COLO829 (cell line): ENCODE measurements around the gene MAB21L3.
A peak's percentile ranks its signal among the peaks of the same experiment; 100 is the strongest.
"Not testable (repeated sequence)": the region's sequence is repeated elsewhere in the genome, so short reads cannot be mapped to it uniquely, and the experiment has no call there.

Experiments
- DNase-seq: peaks from one replicate; pipeline ENCODE4 v3.0.0; 2012; ENCODE audit warnings: low spot score

The MAB21L3 gene

DNA sequence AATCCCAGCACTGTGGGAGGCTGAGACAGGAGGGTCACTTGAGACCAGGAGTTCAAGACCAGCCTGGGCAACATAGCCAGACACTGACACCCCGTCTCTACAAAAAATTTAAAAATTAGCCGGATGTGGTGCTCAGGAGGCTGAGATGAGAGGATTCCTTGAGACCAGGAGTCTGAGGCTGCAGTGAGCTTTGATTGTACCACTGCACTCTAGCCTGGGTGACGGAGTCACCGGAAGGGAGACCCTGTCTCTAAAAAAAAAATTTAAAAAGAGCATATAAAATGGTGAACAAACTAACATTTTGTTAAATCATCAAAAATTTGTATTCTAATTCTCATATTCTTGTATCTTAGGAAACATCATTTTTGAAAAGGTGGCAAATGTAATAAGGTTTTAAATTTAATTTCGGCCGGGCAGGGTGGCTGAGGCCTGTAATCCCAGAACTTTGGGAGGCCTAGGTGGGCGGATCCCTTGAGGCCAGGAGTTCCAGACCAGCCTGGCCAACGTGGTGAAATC lies 27.1 kb downstream of the MAB21L3 start:
- DNase-seq, result no peak

GRCh38 chr1:116139592-116140134 lies 28.5 kb downstream of the MAB21L3 start:
- DNase-seq, result no peak

DNA sequence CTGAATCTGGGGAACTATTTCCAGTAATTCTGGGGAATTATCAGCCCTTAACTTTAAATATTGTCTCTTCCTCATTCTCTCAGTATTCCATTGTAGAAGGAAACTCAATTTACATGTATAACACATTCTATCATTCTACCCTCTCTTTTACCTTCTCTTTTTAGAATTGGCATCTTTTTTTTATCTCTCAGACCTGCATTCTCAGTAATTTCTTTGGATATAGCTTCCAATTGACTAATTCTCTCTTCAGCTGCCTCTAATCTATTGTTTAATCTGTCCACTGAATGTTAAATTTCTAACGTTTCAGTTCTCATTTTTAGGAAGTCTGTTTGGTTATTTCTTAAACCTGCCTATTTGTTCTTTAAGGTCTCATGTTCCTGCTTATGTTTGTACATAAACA lies 33.0 kb downstream of the MAB21L3 start:
- no peak for DNase-seq

- not testable (repeated sequence) for DNase-seq
These were observed 35.4 kb downstream of the MAB21L3 start for GRCh38 chr1:116146447-116147113.

GRCh38 chr1:116147114-116147510 lies 35.9 kb downstream of the MAB21L3 start:
- DNase-seq, result no peak

GRCh38 chr1:116147972-116148371 lies 36.8 kb downstream of the MAB21L3 start:
- DNase-seq, result no peak

DNA sequence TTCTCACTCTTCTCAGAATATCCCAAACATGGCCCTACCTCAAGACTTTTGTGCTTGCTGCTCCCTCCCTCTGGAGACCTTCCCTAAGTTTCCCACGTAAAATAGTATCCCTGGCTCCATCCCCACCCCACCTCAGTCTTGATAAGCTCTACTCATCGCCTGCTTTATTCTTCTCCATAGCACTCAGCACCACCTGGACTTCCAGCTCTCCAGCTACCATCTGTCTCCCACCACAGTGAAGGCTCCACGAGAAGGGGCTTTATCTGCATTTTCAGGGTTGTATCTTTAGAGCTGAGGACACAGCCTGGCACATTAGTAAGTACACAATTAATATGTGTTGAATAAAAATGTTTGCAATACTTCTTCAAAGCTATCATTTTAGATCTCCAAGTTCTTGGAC lies 37.8 kb downstream of the MAB21L3 start:
- DNase-seq, result no peak

GRCh38 chr1:116150368-116150767 lies 39.2 kb downstream of the MAB21L3 start:
- DNase-seq, result no peak

DNA sequence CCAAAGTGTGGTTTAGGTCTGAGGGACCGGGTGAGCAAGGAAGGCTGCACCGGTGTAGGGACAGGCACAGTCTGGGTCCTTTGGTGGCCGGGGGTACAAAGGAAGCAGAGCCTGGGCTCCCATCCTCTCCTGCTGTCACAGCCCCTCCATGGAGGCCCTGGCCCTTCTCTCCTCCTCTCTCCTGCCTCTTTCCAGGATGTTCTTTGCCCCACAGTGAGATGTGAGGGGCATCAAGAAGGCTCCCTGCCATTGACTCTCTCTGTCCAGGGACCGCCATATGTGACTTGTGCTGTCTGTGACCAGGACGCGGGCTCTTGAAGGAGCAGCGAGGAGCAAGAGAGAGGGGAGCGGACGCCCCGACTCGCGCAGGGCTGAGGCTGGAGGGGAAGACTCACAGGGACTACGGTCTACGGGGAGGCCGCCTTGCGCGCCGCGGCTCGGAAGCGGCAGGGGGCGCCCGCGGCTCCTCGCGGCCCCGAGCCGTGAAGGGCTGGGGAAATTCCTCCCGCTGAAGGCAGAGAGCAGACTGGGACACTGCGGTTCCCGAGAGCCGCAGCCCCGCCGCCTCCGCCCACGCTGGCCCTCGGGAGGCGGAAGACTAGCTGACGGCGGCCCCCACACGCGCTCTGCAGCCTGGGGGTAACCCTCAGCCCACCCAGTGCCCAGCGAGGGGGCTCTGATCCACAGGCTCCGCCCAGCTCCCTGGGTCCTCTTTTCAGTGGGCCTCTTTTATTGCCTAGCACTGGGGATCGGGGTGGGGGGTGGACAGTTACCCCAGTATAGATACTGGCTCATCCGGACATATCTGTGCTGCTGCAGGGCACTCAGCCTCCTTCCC lies 40.8 kb downstream of the MAB21L3 start:
- peak; percentile 71 for DNase-seq

DNA sequence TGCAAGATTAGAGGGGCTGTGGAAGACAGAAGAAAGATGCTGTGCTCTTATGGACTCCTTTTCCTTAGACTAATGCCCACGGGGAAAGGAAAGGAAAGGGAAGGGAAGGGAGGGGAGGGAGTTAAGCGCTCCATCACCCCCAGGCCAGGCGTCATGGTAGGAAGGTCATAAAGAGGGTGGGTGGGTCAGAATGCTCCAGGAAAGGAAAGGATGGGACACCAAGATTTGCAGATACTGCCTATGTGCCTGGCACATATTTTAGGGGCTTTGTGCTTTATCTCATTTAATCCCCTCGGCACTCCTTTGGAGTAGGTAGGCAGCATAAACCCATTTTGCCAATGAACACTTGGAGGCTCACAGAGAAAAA lies 41.4 kb downstream of the MAB21L3 start:
- no peak for DNase-seq

- DNase-seq, result no peak
These were observed 41.9 kb downstream of the MAB21L3 start for GRCh38 chr1:116152950-116153691.

DNA sequence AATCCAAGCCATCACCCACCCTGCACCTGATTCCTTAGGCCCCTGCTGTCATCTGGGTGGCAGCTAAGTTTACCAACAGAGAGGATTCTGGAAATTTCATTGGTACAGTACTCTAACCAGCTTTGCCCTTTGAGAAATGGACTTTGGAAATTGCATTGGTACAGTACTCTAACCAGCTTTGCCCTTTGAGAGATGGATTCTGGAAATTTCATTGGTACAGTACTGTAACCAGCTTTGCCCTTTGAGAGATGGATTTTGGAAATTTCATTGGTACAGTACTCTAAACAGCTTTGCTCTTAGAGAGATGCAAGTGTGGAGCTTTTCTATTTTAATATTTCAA lies 42.5 kb downstream of the MAB21L3 start:
- DNase-seq, result no peak

DNA sequence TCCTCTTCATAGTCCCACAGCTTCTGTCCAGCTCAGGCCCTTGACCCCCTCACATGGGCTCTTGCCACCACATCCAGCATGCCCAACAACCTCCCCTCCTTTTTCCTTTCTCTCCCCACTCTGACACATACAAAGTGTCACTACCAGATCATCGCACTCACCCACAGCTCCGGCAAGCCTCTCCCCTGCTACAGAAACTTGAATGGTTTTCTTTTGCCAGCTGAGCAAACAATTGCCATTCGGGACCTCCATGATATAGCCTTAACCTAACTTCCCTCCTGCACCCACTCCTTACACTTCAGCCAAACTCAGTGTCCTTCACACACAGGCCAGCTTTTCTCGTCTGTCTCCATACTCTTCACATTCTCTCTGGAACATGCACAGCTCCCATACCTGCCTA lies 43.3 kb downstream of the MAB21L3 start:
- no peak for DNase-seq

- DNase-seq, result no peak
These were observed 45.9 kb downstream of the MAB21L3 start for GRCh38 chr1:116157096-116157495.

DNA sequence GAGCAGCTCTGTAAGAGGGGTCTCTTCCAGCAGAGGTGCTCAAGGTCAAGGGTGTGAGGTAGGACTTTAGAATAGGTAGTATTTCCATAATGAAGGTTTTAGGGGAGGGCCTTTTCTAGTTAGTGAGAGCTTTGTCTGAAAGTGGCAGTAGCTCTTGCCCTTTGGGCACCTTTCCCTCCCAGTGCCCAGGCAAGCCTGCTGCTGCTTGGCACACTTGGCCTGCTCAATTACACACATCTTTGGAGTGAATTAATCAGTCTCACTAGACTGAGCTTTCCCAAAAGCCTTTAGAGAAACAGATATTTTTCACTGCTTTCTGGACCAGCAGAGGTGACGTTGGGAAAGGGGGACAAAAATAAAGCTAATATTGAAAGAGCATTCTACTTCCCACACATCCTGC lies 48.0 kb downstream of the MAB21L3 start:
- DNase-seq, result no peak

GRCh38 chr1:116159611-116160010 lies 48.4 kb downstream of the MAB21L3 start:
- no peak for DNase-seq

- DNase-seq, result no peak
These were observed 50.2 kb downstream of the MAB21L3 start for GRCh38 chr1:116161390-116161789.

DNA sequence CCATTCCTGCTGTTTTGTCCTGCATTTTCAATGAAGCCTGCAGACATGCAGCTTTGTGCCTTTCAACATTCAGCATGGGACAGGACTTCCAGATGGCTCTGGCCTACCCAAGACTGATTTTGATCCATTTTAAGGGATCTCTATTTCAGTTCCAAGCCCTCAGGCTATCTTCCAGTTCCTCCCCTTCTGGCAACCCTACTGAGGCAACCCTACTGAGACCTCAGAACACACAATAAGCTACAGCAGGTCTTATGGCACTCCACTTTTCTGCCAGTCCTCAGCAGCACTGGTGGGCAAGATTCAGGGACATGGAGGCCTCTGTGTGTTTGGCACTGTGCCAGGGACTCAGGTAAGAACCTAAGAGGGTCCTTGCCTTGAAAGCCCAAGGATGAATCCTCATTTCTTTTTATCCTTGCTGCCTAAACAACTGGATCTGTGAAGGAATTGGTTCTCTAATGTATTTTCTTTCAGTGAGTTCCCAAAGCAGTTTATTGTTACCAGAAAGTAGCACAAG lies 50.7 kb downstream of the MAB21L3 start:
- no peak for DNase-seq

- no peak for DNase-seq
These were observed 52.3 kb downstream of the MAB21L3 start for GRCh38 chr1:116163533-116163932.

DNA sequence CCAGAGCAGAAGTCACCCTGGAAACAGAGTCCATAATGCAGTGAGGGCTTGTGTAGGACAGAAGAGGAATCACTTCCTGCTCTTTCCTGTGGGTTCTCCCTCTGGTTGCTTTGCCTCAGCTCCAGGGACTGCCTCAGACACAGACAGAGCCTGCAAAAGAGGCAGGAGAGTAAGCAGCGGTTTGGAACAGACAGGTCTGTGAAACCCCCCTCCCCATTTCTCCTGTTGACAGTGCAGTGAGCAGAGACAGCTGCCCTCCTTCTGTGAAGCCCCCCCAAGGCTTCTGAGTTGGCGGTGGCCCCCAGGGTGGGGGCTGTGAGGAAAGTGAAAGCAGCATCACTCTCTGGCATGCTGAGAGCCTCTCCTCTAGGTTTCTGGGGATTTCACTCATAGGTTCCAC lies 53.0 kb downstream of the MAB21L3 start:
- no peak for DNase-seq

- DNase-seq, result no peak
These were observed 53.6 kb downstream of the MAB21L3 start for GRCh38 chr1:116164604-116165368.

DNA sequence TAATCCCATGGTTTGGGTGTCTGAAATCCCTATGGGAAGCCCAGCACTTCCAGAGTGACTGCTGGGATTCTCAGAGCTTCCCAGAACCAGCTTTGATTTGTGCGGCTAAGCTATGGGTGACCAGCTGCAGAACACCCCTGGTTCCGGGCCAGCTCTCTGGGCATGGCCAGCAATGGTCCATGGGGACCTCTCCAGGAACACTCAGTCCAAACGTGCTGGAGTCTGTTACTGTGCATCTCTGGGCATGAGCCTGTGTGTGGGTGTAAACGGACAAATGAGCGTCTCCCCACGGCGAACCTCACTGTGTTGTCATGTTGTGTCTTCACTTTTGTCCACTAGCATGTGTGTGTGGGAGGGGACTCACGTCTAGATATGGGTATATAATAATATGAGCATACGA lies 54.4 kb downstream of the MAB21L3 start:
- no peak for DNase-seq
